ENCODE measurements around the gene CDH13. TPM values are rescaled to one million over a fixed set of nuclear protein-coding genes. Genes with fewer than 3 reads are reported as not detected.

The CDH13 gene
- total and polyA plus RNA-seq, 2 of the 8 experiments (the other 6 are each of a cell fraction or from before 2014, with no cell fraction given) = 2.3 to 2.4 TPM

DNA sequence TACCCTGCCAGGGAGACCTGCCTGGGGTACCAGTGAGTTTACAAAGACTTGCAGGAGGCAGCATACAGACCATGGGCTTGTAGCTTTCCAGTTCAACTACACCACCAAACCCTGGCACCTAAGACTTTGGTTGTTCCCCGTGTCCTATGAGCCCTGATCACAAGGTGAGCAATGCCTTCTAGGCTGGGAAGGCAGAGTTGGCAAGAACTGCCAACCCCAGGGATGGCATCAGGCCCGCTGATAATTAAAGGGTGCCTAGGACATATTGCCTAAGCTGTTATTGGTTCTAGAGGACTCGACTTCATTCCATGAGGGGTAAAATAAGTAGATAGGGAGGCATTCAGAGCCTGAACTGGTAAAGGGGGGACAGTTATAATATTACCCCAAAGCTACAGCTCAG, 41.3 kb downstream of the CDH13 start (continued):
- TF ChIP-seq, protein P1, sequence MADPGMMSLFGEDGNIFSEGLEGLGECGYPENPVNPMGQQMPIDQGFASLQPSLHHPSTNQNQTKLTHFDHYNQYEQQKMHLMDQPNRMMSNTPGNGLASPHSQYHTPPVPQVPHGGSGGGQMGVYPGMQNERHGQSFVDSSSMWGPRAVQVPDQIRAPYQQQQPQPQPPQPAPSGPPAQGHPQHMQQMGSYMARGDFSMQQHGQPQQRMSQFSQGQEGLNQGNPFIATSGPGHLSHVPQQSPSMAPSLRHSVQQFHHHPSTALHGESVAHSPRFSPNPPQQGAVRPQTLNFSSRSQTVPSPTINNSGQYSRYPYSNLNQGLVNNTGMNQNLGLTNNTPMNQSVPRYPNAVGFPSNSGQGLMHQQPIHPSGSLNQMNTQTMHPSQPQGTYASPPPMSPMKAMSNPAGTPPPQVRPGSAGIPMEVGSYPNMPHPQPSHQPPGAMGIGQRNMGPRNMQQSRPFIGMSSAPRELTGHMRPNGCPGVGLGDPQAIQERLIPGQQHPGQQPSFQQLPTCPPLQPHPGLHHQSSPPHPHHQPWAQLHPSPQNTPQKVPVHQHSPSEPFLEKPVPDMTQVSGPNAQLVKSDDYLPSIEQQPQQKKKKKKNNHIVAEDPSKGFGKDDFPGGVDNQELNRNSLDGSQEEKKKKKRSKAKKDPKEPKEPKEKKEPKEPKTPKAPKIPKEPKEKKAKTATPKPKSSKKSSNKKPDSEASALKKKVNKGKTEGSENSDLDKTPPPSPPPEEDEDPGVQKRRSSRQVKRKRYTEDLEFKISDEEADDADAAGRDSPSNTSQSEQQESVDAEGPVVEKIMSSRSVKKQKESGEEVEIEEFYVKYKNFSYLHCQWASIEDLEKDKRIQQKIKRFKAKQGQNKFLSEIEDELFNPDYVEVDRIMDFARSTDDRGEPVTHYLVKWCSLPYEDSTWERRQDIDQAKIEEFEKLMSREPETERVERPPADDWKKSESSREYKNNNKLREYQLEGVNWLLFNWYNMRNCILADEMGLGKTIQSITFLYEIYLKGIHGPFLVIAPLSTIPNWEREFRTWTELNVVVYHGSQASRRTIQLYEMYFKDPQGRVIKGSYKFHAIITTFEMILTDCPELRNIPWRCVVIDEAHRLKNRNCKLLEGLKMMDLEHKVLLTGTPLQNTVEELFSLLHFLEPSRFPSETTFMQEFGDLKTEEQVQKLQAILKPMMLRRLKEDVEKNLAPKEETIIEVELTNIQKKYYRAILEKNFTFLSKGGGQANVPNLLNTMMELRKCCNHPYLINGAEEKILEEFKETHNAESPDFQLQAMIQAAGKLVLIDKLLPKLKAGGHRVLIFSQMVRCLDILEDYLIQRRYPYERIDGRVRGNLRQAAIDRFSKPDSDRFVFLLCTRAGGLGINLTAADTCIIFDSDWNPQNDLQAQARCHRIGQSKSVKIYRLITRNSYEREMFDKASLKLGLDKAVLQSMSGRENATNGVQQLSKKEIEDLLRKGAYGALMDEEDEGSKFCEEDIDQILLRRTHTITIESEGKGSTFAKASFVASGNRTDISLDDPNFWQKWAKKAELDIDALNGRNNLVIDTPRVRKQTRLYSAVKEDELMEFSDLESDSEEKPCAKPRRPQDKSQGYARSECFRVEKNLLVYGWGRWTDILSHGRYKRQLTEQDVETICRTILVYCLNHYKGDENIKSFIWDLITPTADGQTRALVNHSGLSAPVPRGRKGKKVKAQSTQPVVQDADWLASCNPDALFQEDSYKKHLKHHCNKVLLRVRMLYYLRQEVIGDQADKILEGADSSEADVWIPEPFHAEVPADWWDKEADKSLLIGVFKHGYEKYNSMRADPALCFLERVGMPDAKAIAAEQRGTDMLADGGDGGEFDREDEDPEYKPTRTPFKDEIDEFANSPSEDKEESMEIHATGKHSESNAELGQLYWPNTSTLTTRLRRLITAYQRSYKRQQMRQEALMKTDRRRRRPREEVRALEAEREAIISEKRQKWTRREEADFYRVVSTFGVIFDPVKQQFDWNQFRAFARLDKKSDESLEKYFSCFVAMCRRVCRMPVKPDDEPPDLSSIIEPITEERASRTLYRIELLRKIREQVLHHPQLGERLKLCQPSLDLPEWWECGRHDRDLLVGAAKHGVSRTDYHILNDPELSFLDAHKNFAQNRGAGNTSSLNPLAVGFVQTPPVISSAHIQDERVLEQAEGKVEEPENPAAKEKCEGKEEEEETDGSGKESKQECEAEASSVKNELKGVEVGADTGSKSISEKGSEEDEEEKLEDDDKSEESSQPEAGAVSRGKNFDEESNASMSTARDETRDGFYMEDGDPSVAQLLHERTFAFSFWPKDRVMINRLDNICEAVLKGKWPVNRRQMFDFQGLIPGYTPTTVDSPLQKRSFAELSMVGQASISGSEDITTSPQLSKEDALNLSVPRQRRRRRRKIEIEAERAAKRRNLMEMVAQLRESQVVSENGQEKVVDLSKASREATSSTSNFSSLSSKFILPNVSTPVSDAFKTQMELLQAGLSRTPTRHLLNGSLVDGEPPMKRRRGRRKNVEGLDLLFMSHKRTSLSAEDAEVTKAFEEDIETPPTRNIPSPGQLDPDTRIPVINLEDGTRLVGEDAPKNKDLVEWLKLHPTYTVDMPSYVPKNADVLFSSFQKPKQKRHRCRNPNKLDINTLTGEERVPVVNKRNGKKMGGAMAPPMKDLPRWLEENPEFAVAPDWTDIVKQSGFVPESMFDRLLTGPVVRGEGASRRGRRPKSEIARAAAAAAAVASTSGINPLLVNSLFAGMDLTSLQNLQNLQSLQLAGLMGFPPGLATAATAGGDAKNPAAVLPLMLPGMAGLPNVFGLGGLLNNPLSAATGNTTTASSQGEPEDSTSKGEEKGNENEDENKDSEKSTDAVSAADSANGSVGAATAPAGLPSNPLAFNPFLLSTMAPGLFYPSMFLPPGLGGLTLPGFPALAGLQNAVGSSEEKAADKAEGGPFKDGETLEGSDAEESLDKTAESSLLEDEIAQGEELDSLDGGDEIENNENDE (IDR thresholded peaks at IDR 0.05; ENCODE audit: insufficient replicate concordance, low read length) = no peak
- TF ChIP-seq POU5F1 (IDR thresholded peaks at IDR 0.05; ENCODE audit: low read depth, low read length) (no peak), MAFK (IDR thresholded peaks at IDR 0.05; ENCODE audit: low read depth, low read length) (no peak), NANOG (IDR thresholded peaks at IDR 0.05; ENCODE audit: insufficient read depth, low read depth, low read length, poor library complexity, severe bottlenecking) (no peak), HDAC2 (IDR thresholded peaks at IDR 0.05; ENCODE audit: borderline replicate concordance in 1 of 2, low read depth in 2 of 2, low read length in 2 of 2) (no peak), BACH1 (IDR thresholded peaks at IDR 0.05; ENCODE audit: low read length) (no peak), NRF1 (IDR thresholded peaks at IDR 0.05; ENCODE audit: low read depth, low read length) (no peak), RBBP5 (IDR thresholded peaks at IDR 0.05; ENCODE audit: borderline replicate concordance, low read depth, low read length) (no peak), EGR1 (IDR thresholded peaks at IDR 0.05; ENCODE audit: borderline replicate concordance, low read depth, low read length) (no peak), KDM5A (IDR thresholded peaks at IDR 0.05; ENCODE audit: low read length) (no peak)
- TF ChIP-seq, protein P2, sequence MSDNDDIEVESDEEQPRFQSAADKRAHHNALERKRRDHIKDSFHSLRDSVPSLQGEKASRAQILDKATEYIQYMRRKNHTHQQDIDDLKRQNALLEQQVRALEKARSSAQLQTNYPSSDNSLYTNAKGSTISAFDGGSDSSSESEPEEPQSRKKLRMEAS (IDR thresholded peaks at IDR 0.05) = no peak
